GM13977 (cell line): Measurements from ENCODE around the gene SPCS2.
"Not testable (repeated sequence)": the region's sequence is repeated elsewhere in the genome, so short reads cannot be mapped to it uniquely, and the experiment has no call there.

Experiments used
- DNase-seq: peaks from one replicate; pipeline ENCODE4 v3.0.0; 2012; ENCODE audit warnings: low spot score
- CTCF ChIP-seq: IDR thresholded peaks from 2 replicates; pipeline ENCODE4 v1.5.1; 2012; ENCODE audit warnings: mild to moderate bottlenecking, control low read depth; ENCODE audit not compliant: insufficient read depth; ENCODE audit errors: extremely low read depth, missing control alignments
- in situ Hi-C: fragments of 300-500 bp; cut with MboI; formaldehyde crosslinking; loops from one replicate; pipeline ENCODE4 v1.12.0; 2022; ENCODE audit warnings: low sequenced_read_pairs, low pct_unique_long_range_greater_than_20kb, mixed read lengths, inconsistent platforms; ENCODE audit not compliant: unreplicated experiment

The SPCS2 gene

GRCh38 chr11:74989260-74989638, 40.2 kb downstream of the SPCS2 start:
- TF ChIP-seq CTCF: no peak
- no peak for DNase-seq
- in situ Hi-C loops: no loop called here

- DNase-seq, in situ Hi-C loops: not testable (repeated sequence)
Measured at GRCh38 chr11:74990150-74990549, 41.1 kb downstream of the SPCS2 start.

- in situ Hi-C loops: no loop called here
- DNase-seq: no peak
- TF ChIP-seq CTCF: no peak
Measured at GRCh38 chr11:74990941-74991340, 41.9 kb downstream of the SPCS2 start.

- TF ChIP-seq CTCF: no peak
- in situ Hi-C loops: no loop called here
- peak; percentile 34 for DNase-seq
Measured at GRCh38 chr11:74992852-74993251, 43.8 kb downstream of the SPCS2 start.

GRCh38 chr11:75000975-75001354, 51.9 kb downstream of the SPCS2 start:
- in situ Hi-C loops: loop anchor here (25.0 kb wide), 1 partner anchor 211 kb away; no protein-coding TSS in a partner anchor
- DNase-seq: no peak
- no peak for TF ChIP-seq CTCF

- TF ChIP-seq CTCF: no peak
- in situ Hi-C loops: loop anchor here (25.0 kb wide), 1 partner anchor 211 kb away; no protein-coding TSS in a partner anchor
- DNase-seq: no peak
Measured at GRCh38 chr11:75001686-75002085, 52.6 kb downstream of the SPCS2 start.

GRCh38 chr11:75002516-75002915, 53.5 kb downstream of the SPCS2 start:
- in situ Hi-C loops: loop anchor here (25.0 kb wide), 1 partner anchor 210 kb away; no protein-coding TSS in a partner anchor
- no peak for TF ChIP-seq CTCF
- DNase-seq: no peak
